ENCODE results near the gene ZFPL1.

- TF ChIP-seq, protein P1, sequence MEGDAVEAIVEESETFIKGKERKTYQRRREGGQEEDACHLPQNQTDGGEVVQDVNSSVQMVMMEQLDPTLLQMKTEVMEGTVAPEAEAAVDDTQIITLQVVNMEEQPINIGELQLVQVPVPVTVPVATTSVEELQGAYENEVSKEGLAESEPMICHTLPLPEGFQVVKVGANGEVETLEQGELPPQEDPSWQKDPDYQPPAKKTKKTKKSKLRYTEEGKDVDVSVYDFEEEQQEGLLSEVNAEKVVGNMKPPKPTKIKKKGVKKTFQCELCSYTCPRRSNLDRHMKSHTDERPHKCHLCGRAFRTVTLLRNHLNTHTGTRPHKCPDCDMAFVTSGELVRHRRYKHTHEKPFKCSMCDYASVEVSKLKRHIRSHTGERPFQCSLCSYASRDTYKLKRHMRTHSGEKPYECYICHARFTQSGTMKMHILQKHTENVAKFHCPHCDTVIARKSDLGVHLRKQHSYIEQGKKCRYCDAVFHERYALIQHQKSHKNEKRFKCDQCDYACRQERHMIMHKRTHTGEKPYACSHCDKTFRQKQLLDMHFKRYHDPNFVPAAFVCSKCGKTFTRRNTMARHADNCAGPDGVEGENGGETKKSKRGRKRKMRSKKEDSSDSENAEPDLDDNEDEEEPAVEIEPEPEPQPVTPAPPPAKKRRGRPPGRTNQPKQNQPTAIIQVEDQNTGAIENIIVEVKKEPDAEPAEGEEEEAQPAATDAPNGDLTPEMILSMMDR (IDR thresholded peaks at IDR 0.05) = no peak
- TF ChIP-seq POLR2A (IDR thresholded peaks at IDR 0.05) = no peak
Observed at GRCh38 chr11:65045728-65046127, 38.3 kb upstream of the ZFPL1 start.
